ENCODE measurements around the gene TMEM121.
"Not testable (repeated sequence)": the region's sequence is repeated elsewhere in the genome, so short reads cannot be mapped to it uniquely, and the experiment has no call there.

The TMEM121 gene

DNA sequence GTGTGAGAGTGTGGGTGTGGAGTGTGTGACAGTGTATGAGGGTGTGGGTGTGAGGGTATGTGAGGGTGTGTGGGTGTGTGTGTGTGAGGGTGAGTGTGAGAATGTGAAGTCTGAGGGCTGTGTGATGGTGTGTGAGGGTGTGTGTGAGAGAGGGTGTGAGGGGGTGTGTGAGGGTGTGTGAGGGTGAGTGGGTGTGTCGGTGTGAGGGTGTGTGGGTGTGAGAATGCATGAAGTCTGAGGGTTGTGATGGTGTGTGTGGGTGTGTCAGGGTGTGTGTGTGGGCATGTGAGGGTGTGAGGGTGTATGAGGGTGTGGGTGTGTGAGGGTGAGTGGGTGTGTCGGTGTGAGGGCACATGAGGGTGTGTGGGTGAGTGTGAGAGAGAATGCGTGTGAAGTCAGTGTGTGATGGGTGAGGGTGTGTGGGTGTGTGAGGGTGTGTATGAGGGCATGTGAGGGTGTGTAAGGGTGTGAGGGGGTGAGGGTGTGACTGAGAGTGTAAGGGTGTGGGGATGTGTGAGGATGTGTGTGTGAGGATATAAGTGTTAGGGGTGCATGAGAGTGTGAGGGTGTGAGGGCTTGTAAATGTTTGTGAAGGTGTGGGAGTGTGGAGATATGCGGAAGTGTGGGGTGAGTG is 36.4 kb downstream of the TMEM121 start:
- in situ Hi-C loops (cut with HindIII; ENCODE audit: low sequenced_read_pairs), result no loop called here
- no peak for DNase-seq (ENCODE audit: low read depth)
- no peak for TF ChIP-seq CTCF (IDR thresholded peaks at IDR 0.05; ENCODE audit: low read depth, low read length, missing control alignments)

DNA sequence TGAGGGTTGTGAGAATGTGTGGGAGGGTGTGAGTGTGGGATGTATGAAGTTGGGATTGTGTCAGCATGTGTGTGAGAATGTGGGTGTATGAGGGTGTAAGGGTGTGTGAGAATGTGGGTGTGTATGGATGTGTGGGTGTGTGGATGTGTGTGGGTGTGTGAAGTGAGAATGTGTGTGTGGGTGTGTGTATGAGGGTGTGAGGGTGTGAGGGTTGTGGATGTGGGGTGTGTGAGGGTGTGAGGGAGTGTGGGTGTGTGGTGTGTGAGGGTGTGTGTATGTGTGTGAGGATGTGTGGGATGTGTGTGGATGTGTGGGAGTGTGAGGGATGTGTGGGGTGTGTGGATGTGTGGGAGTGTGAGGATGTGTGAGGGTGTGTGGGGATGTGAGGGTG is 37.0 kb downstream of the TMEM121 start:
- in situ Hi-C loops (cut with HindIII; ENCODE audit: low sequenced_read_pairs), result no loop called here

More for the DNA sequence above, 36.4 kb downstream of the TMEM121 start:
- H3K4me3 ChIP-seq (ENCODE audit: low read depth, low read length), result no peak overlapping the region

GRCh38 chr14:105564536-105564935 is 38.2 kb downstream of the TMEM121 start:
- H3K4me3 ChIP-seq (ENCODE audit: low read depth, low read length); DNase-seq (ENCODE audit: low read depth); in situ Hi-C loops (cut with HindIII; ENCODE audit: low sequenced_read_pairs): not testable (repeated sequence)

More for the DNA sequence above, 37.0 kb downstream of the TMEM121 start:
- TF ChIP-seq CTCF (IDR thresholded peaks at IDR 0.05; ENCODE audit: low read depth, low read length, missing control alignments), result no peak
- no peak for DNase-seq (ENCODE audit: low read depth)
- H3K4me3 ChIP-seq (ENCODE audit: low read depth, low read length), result no peak overlapping the region

DNA sequence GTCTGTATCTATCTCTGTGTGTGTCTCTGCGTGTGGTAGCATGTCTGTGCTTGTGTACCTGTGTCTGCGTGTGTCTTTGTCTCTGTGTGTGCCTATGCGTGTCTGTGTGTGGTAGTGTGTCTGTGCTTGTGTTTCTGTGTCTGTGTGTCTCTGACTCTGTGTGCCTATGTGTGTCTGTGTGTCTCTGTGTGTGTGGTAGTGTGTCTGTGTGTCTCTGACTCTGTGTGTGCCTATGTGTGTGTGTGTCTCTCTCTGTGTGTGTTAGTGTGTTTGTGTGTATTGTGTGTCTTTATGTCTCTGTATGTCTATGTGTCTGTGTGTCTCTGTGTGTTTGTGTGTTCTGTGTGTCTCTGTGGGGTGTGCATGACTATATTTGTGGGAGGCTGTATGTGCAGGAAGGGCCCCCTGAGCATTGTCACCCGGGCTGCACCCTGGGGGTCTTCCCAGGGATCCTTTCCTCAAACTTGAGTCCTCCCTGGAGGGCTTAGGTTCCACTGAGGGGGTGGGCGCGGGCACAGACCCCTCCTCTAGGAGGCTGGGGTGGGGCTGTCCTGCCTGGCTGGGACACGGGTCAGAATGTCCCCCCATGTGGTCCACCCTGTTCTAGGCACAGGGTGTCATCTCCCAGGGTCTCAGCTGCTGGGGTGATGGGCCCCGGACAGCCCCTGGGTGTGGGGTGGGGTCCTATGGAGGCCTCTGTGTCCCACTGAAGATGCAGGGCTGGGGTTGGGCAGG is 39.0 kb downstream of the TMEM121 start:
- H3K4me3 ChIP-seq (ENCODE audit: low read depth, low read length); in situ Hi-C loops (cut with HindIII; ENCODE audit: low sequenced_read_pairs); DNase-seq (ENCODE audit: low read depth): not testable (repeated sequence)

DNA sequence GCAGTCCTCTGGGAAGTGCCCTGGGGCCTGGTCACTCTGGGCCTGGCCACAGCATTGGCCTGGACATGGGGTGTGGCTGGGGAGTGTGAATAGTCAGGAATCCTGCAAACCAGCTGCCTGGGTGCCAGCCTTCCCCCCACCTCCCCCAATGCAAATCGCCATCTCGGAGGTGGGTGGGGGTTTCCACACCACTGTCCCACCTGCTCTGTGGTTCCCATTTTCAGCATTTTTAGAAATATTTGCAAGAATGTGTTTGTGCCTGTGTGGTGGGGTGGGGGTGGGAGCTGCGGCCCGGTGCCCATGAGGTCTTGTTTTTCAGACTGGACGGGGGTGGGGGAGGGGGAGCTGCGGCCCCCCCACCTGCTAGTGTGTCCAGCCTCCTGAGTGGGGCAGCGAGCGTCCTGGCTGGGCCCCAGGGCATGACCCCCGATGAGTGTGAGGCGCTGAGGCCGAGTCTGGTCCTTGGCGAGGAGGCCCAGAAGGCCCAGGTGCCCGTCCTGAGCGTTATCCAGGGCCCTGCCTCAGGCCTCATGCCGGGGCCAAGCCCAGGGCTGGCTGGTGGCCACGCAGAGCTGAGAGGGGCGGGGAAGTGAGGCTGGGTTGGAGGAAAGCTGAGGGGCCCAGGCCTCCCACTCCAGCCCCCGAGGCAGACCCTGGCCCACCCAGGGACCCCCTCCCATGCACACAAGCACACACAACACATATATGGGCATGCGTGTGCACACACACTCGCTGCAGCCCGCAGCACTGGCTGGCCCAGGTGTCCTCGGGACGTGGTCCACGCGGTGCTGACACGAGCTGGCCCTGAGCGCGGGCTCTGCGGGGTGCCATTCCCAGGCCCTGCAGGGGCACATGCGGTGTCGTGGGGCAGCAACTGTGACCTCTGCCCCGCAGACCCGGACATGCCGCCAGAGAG is 40.1 kb downstream of the TMEM121 start:
- H3K4me3 ChIP-seq (ENCODE audit: low read depth, low read length); DNase-seq (ENCODE audit: low read depth); in situ Hi-C loops (cut with HindIII; ENCODE audit: low sequenced_read_pairs): not testable (repeated sequence)

DNA sequence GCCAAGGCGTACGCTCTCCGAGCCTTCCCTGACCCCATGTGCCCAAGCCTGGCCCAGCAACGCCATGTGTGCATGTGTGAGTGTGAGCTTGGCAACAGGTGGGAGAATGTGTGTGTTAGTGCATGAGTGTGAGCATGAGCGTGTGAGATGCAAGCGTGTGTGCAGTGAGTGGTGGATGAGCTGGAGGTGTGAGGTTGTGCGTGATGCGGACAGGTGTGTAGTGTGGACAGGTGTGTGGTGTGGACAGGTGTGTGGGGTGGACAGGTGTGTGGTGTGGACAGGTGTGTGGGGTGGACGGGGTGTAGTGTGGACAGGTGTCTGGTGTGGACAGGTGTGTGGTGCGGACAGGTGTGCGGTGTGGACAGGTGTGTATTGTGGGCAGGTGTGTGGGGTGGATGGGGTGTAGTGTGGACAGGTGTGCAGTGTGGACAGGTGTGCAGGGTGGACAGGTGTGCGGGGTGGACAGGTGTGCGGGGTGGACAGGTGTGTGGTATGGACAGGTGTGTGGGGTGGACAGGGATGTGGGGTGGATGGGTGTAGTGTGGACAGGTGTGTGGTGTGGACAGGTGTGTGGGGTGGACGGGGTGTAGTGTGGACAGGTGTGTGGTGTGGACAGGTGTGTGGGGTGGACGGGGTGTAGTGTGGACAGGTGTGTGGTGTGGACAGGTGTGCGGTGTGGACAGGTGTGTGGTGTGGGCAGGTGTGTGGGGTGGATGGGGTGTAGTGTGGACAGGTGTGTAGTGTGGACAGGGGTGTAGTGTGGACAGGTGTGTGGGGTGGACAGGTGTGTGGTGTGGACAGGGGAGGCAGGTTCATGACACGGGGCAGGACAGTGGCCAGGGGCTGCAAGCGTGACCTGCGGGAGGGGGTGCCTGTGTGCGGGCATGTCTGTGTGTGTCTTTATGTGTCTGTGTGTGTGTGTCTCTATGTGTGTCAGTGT is 41.1 kb downstream of the TMEM121 start:
- H3K4me3 ChIP-seq (ENCODE audit: low read depth, low read length); DNase-seq (ENCODE audit: low read depth); in situ Hi-C loops (cut with HindIII; ENCODE audit: low sequenced_read_pairs): not testable (repeated sequence)

DNA sequence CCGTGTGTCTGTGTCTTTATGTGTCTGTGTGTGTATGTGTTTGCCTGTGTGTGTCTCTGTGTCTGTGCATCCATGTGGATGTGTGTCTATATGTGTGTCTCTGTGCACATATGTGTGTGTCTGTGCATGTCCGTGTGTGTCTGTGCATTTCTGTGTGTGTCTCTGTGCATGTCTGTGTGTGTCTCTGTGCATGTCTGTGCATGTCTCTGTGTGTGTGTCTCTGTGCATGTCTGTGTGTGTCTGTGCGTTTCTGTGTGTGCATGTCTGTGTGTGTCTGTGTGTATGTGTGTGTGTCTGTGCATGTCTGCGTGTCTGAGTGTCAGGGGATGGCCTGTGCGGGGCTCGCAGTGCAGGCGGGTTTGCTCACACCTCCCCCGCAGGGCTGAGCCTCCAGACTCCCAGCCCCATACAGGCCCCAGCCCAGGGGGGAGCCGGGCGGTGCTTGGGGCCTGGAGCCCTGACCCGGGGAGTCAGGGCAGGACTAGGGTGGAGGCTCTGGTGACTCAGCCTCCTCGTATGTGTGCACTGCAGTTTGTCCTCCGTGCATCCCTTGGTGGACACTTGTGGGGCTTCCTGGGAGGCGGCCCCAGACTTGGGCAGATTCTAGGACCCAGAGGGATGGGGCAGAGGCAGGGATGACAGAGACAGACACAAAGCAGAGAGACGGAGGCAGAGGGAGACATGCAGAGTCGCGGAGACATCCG is 41.9 kb downstream of the TMEM121 start:
- not testable (repeated sequence) for DNase-seq (ENCODE audit: low read depth); H3K4me3 ChIP-seq (ENCODE audit: low read depth, low read length)

GRCh38 chr14:105568859-105569766 is 42.7 kb downstream of the TMEM121 start:
- no peak for DNase-seq (ENCODE audit: low read depth)
- TF ChIP-seq CTCF (IDR thresholded peaks at IDR 0.05; ENCODE audit: low read depth, low read length, missing control alignments), result no peak
- in situ Hi-C loops (cut with HindIII; ENCODE audit: low sequenced_read_pairs), result no loop called here
- no peak overlapping the region for H3K4me3 ChIP-seq (ENCODE audit: low read depth, low read length)

More for the DNA sequence above, 41.9 kb downstream of the TMEM121 start:
- in situ Hi-C loops (cut with HindIII; ENCODE audit: low sequenced_read_pairs), result not testable (repeated sequence)

Measured in astrocyte of the cerebellum (primary cell).